GM21786 (cell line): ENCODE data around the gene OIP5.
"Not testable (repeated sequence)": the region's sequence is repeated elsewhere in the genome, so short reads cannot be mapped to it uniquely, and the experiment has no call there.

ENCODE experiments used
- ATAC-seq: cut with Tn5 transposase; IDR thresholded peaks from one replicate; pipeline ENCODE4 v1.9.1; 2021; ENCODE audit not compliant: unreplicated experiment

Gene OIP5

DNA sequence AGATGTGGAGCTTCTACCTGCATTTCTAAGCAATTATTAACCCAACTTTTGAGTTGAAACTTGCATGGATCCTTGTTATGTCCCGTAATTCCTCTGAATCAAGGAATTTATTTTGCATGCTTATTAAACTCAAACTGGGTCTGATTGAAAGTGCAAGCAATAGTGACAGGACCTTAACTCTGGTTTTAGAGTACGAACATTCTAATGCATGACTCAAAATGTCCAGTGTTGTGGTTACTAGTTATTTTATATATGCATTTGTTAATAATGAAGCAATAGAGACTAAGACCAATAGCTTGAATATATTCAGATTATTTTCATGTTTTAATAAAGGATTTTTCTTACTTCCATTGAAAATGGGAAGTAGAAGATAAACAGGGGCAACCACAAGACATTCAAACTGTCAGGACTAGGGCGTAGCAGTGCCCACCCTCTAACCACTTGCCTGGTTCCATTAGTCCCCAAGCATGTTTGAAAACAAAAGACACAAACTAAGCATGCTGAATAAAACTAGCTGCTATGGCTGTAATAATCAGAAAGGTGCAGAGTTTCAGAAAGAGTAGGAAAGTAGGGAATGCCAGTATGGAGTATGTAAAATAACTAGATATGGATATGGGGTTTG, 28.1 kb downstream of the OIP5 start:
- ATAC-seq: no peak

DNA sequence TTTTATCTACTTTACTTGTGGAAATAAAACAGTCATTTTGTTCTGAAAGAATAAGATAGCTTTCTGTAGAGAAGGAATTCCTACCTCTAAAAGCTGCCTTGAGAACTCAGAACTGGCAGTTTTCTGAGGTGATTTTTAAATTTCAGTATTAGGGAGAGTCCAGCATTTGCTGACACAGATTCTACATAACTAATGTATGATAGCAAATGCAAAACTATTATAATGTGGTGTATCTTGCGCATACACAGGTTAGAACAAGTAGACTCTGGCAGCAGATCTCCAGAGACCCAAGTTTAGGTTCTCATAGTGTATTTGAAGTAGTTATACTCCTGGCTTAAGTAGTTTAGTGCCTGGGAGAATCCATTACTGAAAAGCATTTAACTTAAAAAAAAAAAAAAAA, 30.8 kb downstream of the OIP5 start:
- ATAC-seq: no peak

DNA sequence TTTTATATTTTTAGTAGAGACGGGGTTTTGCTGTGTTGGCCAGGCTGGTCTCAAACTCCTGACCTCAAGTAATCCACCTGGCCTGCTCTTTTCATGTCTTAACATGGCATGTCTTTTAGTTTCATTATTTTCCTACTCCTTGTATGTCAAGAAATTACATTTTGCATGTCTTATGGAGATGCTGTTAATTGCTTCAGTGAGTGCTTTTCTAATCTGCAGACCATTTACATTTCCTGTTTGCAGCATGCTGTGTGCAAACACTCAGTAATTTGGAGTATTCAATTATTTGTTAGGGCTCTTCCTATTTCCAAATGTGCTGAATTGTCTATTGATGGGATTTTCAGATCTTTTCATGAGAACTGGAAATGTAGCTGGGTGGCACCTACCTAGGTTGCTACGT, 31.3 kb downstream of the OIP5 start:
- ATAC-seq: not testable (repeated sequence)

DNA sequence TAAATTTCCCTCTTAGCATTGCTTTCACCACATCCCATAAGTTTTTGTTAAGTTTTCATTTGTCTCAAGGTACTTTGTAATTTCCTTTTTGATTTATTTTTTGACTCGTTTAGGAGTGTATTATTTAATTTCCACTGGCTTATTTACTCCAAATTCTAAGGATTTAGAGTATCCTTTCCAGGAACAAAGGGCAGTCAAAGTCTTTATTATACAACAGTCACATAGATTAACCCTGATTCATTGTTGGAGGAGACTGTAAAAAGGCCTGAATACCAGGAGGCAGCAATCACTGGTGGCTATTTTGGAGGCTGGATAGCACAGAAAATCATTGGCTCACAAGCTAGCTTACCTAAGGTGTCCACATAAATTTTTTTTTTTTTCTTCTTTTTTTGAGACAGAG, 39.9 kb downstream of the OIP5 start:
- ATAC-seq: no peak

DNA sequence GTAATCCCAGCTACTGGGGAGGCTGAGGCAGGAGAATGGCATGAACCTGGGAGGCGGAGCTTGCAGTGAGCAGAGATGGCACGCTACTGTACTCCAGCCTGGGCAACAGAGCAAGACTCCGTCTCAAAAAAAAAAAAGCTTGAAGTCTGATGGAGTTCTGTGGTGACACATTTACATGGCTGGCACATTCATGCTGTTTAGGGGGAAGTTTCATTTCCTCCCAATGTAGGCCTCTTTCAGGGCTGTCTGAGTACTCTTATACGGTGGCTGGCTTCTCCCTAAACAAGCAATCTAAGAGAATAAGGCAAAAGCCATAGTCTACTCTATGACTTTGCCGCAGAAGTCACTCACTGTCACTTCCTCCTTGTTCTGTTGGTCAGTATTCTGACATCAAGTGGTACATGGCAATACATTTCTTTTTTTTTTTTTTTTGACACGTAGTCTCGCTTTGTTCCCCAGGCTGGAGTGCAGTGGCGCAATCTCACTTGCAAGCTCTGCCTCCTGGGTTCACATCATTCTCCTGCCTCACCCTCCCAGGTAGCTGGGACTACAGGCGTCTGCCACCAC, 41.2 kb downstream of the OIP5 start:
- ATAC-seq: peak; percentile 86

DNA sequence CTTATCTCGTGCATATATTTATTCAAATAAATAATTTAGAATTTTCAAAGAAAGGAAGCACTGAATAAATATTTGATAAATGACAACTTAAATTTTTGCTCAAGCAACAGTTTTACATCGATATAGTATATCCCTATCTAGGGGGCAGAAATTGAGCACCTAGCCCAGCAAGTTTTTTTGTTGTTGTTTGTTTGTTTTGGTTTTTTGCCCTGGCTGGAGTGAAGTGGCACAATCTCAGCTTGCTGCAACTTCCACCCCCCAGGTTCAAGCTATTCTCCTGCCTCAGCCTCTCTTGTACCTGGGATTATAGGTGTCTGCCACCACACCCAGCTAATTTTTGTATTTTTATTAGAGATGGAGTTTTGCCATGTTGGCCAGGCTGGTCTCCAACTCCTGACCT, 42.4 kb downstream of the OIP5 start:
- ATAC-seq: no peak

DNA sequence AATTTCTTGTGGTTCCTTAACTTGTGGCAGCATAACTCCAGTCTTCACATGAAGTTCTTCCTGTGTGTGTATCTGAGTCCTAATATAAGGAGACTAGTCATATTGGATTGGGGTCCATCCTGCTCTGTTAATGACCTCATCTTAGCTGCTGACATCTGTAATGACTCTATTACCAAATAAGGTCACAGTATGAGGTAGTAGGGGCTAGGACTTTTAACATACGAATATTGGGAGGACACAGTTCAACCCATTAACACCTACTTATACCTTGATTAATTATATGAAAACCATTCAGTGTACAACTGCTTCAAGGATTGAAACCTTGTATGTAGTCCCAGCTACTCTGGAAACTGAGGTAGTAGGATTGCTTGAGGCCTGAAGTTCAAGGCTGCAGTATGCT, 43.9 kb downstream of the OIP5 start:
- no peak for ATAC-seq

DNA sequence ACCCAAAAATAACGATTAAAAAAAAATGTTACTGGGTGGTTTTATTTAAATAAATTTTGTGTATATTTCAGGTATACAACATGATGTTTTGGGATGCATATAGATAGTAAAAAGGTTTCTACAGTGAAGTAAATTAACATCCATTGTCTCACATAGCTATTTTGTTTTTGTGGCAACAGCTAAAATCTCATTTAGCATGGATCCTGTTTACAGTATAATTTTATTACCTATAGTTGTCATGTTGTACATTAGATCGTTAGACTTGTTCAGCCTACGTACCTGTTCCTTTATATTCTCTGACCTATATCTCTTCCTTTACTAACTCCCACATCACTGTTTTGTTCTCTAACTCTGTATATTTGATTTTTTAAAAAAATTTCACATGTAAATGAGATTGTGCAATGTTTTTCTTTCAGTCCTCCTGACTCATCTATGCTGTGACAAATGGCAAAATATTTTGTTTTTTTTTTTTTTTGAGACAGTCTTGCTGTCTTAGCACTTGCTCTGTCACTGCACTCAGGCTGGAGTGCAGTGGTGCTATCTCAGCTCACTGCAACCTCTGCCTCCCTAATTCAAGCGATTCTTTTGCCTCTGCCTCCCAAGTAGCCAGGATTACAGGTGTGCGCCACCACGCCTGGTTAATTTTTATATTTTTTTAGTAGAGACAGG, 45.6 kb downstream of the OIP5 start:
- ATAC-seq: no peak

DNA sequence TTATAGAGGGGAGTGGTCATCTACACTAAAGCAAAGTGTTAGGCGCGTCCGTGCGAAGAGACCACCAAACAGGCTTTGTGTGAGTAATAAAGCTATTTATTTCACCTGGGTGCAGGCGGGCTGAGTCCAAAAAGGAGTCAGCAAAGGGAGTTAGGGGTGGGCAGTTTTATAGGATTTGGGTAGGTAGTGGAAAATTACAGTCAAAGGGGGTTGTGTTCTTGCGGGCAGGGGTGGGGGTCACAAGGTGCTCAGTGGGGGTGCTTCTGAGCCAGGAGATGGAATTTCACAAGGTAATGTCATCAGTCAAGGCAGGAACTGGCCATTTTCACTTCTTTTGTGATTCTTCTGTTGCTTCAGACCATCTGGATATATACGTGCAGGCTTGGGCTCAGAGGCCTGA, 47.1 kb downstream of the OIP5 start:
- no peak for ATAC-seq

DNA sequence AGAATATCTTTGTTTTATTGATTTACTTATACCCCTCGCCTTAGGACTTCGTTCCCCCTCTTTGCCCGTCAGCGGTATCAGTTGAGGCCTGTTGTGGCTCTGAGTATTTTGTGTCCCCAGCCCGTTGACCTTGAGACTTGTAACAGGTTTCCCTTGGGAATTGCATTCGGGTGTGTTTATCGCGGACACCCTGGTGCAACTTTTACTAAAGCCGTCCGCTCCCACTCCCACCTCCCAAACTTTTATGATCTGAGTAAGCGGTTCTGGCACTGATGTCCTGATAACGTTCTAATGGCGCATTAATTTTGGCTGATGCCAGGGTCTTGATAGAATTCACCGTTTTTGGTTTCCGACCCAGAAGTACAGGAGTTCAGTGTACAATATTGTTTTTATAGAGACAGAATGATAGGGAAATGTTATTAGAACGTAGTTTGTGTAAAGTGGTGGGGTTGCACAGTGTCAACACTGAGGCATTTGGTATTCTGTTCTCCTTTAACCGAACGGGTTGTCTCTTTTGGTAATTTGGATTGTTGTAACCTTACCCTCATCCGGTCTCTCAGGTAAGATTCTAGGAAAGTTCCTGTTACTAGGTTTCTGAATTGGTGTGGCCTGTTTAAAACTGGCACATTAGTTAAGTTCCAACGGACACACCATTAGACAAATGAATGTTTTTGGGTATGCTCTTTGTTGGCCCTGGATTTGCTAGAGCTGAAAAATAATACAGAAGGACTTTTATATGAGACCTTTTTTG, 47.8 kb downstream of the OIP5 start:
- no peak for ATAC-seq

DNA sequence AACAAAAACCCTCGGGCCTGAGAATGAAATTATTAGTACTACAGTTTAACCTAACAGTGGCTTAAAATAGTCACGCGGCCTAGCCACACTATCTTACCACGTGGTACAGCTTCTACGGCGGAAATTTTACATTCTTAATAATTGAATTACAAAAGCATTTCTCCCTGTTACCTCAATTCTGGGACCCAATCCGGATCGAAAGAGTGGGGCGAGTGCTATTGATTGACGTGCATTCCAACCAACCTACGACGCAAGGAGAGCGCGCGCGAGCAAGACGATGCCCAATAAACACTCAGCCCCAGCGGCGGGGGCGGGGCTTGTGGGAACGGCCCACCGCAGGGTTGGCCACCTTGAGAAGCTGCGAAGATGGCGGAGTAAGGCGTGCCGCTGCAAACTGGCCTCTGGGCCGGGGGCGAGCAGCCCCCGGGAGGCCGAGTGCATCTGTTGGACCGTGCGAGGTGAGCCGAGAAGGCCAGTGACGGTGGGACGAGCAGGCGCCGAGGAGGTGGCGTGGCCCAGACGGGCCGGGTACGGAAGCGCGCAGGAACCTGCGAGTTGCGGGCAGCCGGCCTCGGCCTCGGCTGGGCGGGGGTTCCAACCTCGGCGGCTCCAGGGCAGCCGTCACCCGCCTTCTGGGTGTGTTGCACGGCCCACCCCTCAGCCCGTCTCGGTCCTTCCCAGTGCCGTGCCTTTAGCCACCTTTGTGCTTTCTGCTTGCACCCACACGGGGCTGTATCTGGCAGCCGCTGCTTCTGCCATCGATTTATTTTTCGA, 48.6 kb downstream of the OIP5 start:
- ATAC-seq: peak; percentile 94

DNA sequence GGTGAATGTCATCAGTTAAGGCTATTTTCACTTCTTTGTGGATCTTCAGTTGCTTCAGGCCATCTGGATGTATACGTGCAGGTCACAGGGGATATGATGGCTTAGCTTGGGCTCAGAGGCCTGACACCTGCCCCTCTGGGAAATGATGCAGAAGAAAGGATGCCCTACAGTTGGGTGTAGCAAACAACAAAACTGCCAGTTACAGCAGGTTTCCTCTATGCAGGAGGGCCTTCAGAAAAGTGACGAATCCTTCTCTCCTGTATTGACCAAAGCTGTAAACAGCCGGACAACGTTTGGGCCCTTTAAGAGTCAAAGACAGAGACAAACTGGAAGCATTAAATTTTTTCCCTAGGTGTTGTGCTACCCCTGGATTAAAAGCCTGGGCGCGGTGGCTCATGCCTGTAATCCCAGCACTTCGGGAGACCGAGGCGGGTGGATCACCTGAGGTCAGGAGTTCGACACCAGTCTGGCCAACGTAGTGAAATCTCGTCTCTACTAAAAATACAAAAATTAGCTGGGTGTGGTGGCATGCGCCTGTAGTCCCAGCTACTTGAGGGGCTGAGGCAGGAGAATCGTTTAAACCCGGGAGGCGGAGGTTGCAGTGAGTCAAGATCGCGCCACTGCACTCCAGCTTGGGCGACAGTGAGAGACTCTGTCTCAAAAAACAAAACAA, 49.3 kb downstream of the OIP5 start:
- ATAC-seq: not testable (repeated sequence)

DNA sequence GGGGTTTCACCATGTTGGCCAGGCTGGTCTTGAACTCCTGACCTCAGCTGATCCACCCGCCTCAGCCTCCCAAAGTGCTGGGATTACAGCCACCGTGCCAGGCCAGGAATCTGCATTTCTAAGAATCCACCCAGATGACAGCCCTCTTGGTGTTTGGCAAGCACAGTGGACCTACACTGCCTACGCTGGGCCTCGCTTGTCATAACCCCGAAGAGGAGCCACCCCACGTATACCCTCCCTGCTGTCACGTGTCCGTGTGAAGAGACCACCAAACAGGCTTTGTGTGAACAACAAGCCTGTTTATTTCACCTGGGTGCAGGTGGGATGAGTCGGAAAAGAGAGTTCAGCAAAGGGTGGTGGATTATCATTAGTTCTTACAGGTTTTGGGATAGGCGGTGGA, 50.0 kb downstream of the OIP5 start:
- ATAC-seq: not testable (repeated sequence)

DNA sequence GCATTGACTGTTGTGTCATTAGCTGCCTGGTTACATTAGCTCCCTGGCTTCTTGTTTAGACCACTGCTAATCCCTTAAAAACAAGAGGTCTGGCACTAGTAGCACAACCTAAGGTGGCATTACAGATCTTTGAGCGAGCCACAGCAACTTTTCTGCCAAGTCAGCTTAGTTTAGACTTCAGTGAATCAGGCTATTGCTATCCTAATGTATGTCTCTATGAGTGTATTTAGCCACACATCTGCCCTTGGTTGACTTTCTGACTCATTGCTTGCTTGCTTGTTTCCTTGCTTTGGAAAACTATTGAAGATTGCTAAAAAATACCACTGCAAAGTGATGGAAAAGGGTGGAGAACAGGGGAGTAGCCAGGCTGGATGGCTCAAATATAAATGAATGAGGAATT, 51.2 kb downstream of the OIP5 start:
- no peak for ATAC-seq

DNA sequence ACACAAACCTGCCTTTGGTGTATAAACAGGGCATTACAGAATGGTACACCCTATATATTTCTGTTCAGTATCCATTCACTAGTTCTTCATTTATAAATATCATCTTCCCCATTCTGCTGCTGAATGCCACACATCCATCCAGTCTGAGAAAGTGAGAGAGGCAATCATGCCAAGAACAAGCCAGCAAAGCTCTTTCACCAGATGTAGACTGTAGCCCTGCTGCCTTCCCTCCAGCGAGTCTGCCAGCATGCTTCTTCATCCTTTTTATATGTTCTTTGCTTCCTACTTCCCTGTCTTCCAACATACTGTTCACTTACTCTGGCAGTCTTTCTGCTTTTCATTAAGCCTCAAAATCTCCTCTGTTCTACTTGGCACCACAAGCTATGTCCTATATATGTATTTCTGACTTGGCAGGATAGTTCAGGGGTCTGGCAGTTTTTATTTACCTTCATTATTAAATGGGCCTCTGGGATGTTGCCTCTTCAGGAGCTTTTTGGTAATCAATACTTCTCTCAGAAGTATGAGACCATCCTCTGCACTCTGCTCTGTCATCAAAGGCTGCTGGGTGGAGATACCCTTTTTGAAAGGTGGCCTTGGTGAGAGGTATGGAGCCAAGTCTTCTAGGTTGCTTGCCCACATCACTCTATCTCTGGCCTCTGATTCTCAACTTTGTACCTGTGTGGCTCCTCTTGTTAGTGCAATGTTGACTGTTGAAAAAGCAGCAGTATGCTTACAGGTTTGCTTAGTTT, 52.7 kb downstream of the OIP5 start:
- no peak for ATAC-seq

DNA sequence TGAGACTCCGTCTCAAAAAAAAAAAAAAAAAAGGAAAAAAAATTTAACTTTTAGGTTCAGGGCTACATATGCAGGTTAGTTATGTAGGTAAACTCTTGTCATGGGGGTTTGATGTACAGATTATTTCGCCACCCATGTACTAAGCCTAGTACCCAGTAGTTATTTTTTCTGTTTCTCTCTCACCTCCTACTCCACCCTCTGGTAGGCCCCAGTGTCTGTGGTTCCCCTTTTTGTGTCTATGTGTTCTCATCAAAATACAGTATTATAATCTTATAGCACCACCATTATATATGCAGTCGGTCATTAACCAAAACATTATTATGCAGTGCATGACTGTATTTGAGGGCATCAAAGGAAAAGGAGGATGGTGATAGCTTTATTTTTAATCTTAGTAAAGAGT, 54.1 kb downstream of the OIP5 start:
- no peak for ATAC-seq

DNA sequence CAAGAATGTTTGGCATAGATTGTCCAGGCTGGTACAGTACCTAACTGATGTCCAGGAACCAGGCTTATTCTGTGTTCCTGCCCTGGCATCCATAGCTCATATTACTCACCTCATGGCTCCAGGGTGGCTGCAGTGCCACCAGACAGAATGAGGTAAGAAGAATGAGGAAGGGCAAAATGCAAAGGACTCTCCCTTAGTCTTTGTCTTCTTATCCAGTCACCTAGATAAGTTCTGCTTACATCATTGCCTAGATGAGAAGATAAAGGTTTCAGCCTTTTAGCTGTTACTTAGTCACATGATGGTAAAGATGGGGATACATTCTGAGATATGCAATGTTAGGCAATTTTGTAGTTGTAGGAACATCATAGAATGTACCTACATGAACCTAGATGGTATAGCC, 55.6 kb downstream of the OIP5 start:
- ATAC-seq: no peak

DNA sequence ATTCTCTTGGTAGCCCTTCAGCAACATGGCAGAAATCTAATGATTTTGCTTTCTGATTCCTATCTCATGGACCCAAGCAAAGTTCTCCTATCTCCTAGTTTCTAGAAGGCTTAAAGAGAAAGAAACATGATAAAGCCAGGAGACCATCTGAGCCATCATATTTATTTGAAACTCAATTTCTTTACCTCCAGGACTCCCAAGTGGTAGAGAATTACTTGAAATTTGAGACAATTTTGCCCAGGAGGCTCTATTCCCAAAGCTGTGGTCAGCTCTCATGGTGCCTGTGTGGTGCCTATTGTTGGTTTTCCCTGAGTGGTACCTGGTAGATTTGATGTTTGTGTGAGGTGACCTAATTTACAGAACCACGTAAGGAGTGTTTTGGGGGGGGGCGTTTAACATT, 62.5 kb downstream of the OIP5 start:
- no peak for ATAC-seq

DNA sequence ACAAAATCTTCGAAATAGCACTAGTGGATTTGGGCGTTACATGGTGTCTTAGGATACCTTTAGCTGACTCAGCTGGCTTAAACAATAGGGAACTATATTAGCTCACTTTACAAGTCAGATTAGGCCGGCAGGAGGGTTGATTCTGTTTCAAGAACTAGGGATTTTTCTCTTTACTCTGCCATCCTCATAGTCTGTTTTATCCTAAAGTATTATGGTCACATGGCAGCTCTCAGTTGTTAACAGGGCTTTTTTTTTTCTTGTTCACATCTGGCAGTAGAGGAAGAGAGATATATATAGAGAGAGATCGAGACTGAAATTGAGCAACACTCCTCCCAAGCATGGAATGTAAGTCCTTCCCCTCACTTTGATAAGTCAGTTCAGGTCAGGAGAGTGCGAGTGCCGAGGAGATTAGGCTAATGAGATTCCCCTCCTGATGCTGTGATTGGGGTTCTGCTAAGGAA, 68.5 kb downstream of the OIP5 start:
- no peak for ATAC-seq

DNA sequence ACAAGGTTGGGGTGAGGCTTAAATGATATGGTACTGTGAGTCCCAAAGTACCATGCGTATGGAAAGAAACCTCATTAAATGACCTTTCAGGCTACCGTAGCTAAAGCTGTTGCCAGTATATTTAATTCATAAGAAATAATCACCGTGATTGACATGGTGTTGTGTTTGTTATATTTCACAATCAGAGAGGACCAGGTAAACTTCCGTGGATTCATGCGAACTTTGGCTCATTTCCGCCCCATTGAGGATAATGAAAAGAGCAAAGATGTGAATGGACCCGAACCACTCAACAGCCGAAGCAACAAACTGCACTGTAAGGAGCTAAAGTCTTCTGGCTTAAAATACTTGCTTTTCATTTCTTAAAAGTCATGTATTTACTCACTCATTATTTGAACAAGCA, 69.8 kb downstream of the OIP5 start:
- ATAC-seq: no peak
